Esophagus muscularis mucosa (tissue), 4 donors: ENCODE results near the gene BBS9.

Experiments used
- CTCF ChIP-seq, 3 experiments: fragments of 200-600 bp in 2 of 3; fragments of 450-650 bp in 1 of 3; sonication (generic) in 2 of 3; IDR thresholded peaks; one replicate each; pipeline ENCODE4 v1.5.1; 2017 to 2019; ENCODE audit warnings: antibody characterized with exemption in 3 of 3, mild to moderate bottlenecking in 2 of 3, moderate library complexity in 1 of 3
- EP300 ChIP-seq: sonication (generic); formaldehyde crosslinking; IDR thresholded peaks from one replicate; pipeline ENCODE4 v1.6.1; 2017; ENCODE audit warnings: antibody characterized with exemption
- POLR2A ChIP-seq: fragments of 450-650 bp; IDR thresholded peaks from one replicate; pipeline ENCODE4 v1.6.1; 2017; ENCODE audit warnings: antibody characterized with exemption, moderate library complexity, mild to moderate bottlenecking, low read depth
- POLR2AphosphoS5 ChIP-seq, 2 donors: sonication (generic); formaldehyde crosslinking; IDR thresholded peaks; one replicate each; pipeline ENCODE4 v1.6.1; 2017; ENCODE audit warnings: antibody characterized with exemption in 2 of 2

GRCh38 chr7:33346055-33346454, 216.7 kb downstream of the BBS9 start:
- no peak for TF ChIP-seq CTCF (IDR thresholded peaks at IDR 0.05)
- no peak for TF ChIP-seq EP300
- no peak for TF ChIP-seq POLR2A
- no peak for TF ChIP-seq POLR2AphosphoS5 (IDR thresholded peaks at IDR 0.05)
